ENCODE results near the gene RAB30.

The RAB30 gene

GRCh38 chr11:83002522-83002921 is 69.2 kb downstream of the RAB30 start:
- H3K4me3 ChIP-seq (ENCODE audit: low read length): no peak overlapping the region
- H3K4me2 ChIP-seq (ENCODE audit: low read length): peak overlapping the region; percentile 32; the same call in 1 of the 2 replicates
- H3K79me2 ChIP-seq (ENCODE audit: low read length): peaks cover 96% of the 10 kb centered on the region
- H2AFZ ChIP-seq (ENCODE audit: low read depth, low read length): no peak overlapping the region
- no peaks in the 10 kb centered on the region for H3K9me3 ChIP-seq (ENCODE audit: insufficient read depth, low read length)
- no peak for TF ChIP-seq CTCF (IDR thresholded peaks at IDR 0.05; ENCODE audit: low read depth, low read length)
- TF ChIP-seq EZH2phosphoT487 (IDR thresholded peaks at IDR 0.05; ENCODE audit: low read depth): no peak
- H3K36me3 ChIP-seq (replicated peaks; ENCODE audit: low read depth, low read length): peaks cover 32% of the 10 kb centered on the region
- H3K4me1 ChIP-seq (ENCODE audit: low read length): peaks cover 92% of the 10 kb centered on the region
- H3K9ac ChIP-seq (ENCODE audit: low read length): no peak overlapping the region
- H4K20me1 ChIP-seq (ENCODE audit: insufficient read depth, low read length): peaks cover 53% of the 10 kb centered on the region
- H3K27ac ChIP-seq (ENCODE audit: low read length): peak overlapping the region; percentile 57
- no peaks in the 10 kb centered on the region for H3K27me3 ChIP-seq (ENCODE audit: low read depth, low read length)

GRCh38 chr11:83002053-83002452 is 69.6 kb downstream of the RAB30 start:
- Histone ChIP-seq H3K4me2 (ENCODE audit: low read length) (peak overlapping the region; percentile 32), H3K27me3 (ENCODE audit: low read depth, low read length) (no peaks in the 10 kb centered on the region), H3K4me3 (ENCODE audit: low read length) (no peak overlapping the region), H3K27ac (ENCODE audit: low read length) (peak overlapping the region; percentile 57), H4K20me1 (ENCODE audit: insufficient read depth, low read length) (peaks cover 53% of the 10 kb centered on the region), H3K9me3 (ENCODE audit: insufficient read depth, low read length) (no peaks in the 10 kb centered on the region), H3K9ac (ENCODE audit: low read length) (peak overlapping the region; percentile 12; the same call in 1 of the 2 replicates), H2AFZ (ENCODE audit: low read depth, low read length) (no peak overlapping the region), H3K36me3 (replicated peaks; ENCODE audit: low read depth, low read length) (peaks cover 32% of the 10 kb centered on the region), H3K4me1 (ENCODE audit: low read length) (peaks cover 91% of the 10 kb centered on the region), H3K79me2 (ENCODE audit: low read length) (peaks cover 96% of the 10 kb centered on the region)
- no peak for TF ChIP-seq CTCF (IDR thresholded peaks at IDR 0.05; ENCODE audit: low read depth, low read length)
- no peak for TF ChIP-seq EZH2phosphoT487 (IDR thresholded peaks at IDR 0.05; ENCODE audit: low read depth)

GRCh38 chr11:83000381-83000780 is 71.3 kb downstream of the RAB30 start:
- Histone ChIP-seq H3K9me3 (ENCODE audit: insufficient read depth, low read length) (no peaks in the 10 kb centered on the region), H3K4me3 (ENCODE audit: low read length) (0 out of 2 replicates have a peak overlapping the region, but pooled peaks have one; percentile 7), H3K9ac (ENCODE audit: low read length) (peak overlapping the region; percentile 75), H3K27ac (ENCODE audit: low read length) (peak overlapping the region; percentile 95), H3K27me3 (ENCODE audit: low read depth, low read length) (no peaks in the 10 kb centered on the region), H4K20me1 (ENCODE audit: insufficient read depth, low read length) (peaks cover 45% of the 10 kb centered on the region), H3K79me2 (ENCODE audit: low read length) (peaks cover 98% of the 10 kb centered on the region), H3K36me3 (replicated peaks; ENCODE audit: low read depth, low read length) (peaks cover 36% of the 10 kb centered on the region), H2AFZ (ENCODE audit: low read depth, low read length) (no peak overlapping the region), H3K4me1 (ENCODE audit: low read length) (peaks cover 93% of the 10 kb centered on the region), H3K4me2 (ENCODE audit: low read length) (peak overlapping the region; percentile 87)
- TF ChIP-seq CTCF (IDR thresholded peaks at IDR 0.05; ENCODE audit: low read depth, low read length) (no peak), EZH2phosphoT487 (IDR thresholded peaks at IDR 0.05; ENCODE audit: low read depth) (no peak)

- Histone ChIP-seq H3K4me1 (ENCODE audit: low read length) (peaks cover 93% of the 10 kb centered on the region), H3K36me3 (replicated peaks; ENCODE audit: low read depth, low read length) (peaks cover 39% of the 10 kb centered on the region), H2AFZ (ENCODE audit: low read depth, low read length) (no peak overlapping the region), H3K27me3 (ENCODE audit: low read depth, low read length) (no peaks in the 10 kb centered on the region), H3K79me2 (ENCODE audit: low read length) (peaks cover 98% of the 10 kb centered on the region), H3K4me3 (ENCODE audit: low read length) (peak overlapping the region; percentile 1; the same call in 1 of the 2 replicates), H3K4me2 (ENCODE audit: low read length) (peak overlapping the region; percentile 87), H3K9ac (ENCODE audit: low read length) (peak overlapping the region; percentile 75), H3K9me3 (ENCODE audit: insufficient read depth, low read length) (no peaks in the 10 kb centered on the region), H3K27ac (ENCODE audit: low read length) (peak overlapping the region; percentile 95), H4K20me1 (ENCODE audit: insufficient read depth, low read length) (peaks cover 34% of the 10 kb centered on the region; the same call in 1 of the 2 replicates)
- TF ChIP-seq CTCF (IDR thresholded peaks at IDR 0.05; ENCODE audit: low read depth, low read length): no peak
- no peak for TF ChIP-seq EZH2phosphoT487 (IDR thresholded peaks at IDR 0.05; ENCODE audit: low read depth)
Measured at GRCh38 chr11:82999232-82999631, 72.5 kb downstream of the RAB30 start.
